Measurements from ENCODE around the gene TEPSIN.
A peak's percentile ranks its signal among the peaks of the same experiment; 100 is the strongest.

TEPSIN gene

GRCh38 chr17:81267390-81268067 is 28.7 kb upstream of the TEPSIN start:
- DNase-seq = no peak

GRCh38 chr17:81265576-81265975 is 26.7 kb upstream of the TEPSIN start:
- no peak for DNase-seq

- no peak for DNase-seq
Measured at GRCh38 chr17:81264640-81265039, 25.8 kb upstream of the TEPSIN start.

GRCh38 chr17:81263371-81264181 is 24.7 kb upstream of the TEPSIN start:
- no peak for DNase-seq

- DNase-seq = no peak
Measured at GRCh38 chr17:81261582-81262336, 22.9 kb upstream of the TEPSIN start.

- DNase-seq = no peak
Measured at GRCh38 chr17:81261096-81261495, 22.2 kb upstream of the TEPSIN start.

GRCh38 chr17:81260641-81261040 is 21.8 kb upstream of the TEPSIN start:
- no peak for DNase-seq

GRCh38 chr17:81260171-81260570 is 21.3 kb upstream of the TEPSIN start:
- no peak for DNase-seq

- no peak for DNase-seq
Measured at GRCh38 chr17:81259058-81259605, 20.3 kb upstream of the TEPSIN start.

GRCh38 chr17:81258292-81258691 is 19.4 kb upstream of the TEPSIN start:
- no peak for DNase-seq

- no peak for DNase-seq
Measured at GRCh38 chr17:81257533-81257932, 18.7 kb upstream of the TEPSIN start.

GRCh38 chr17:81256616-81257015 is 17.8 kb upstream of the TEPSIN start:
- no peak for DNase-seq

GRCh38 chr17:81254955-81255717 is 16.3 kb upstream of the TEPSIN start:
- no peak for DNase-seq

- DNase-seq = peak; percentile 51 to 61
Measured at GRCh38 chr17:81253358-81254131, 14.7 kb upstream of the TEPSIN start.

- DNase-seq = no peak
Measured at GRCh38 chr17:81252987-81253329, 14.1 kb upstream of the TEPSIN start.

GRCh38 chr17:81252326-81252986 is 13.6 kb upstream of the TEPSIN start:
- DNase-seq = no peak

- no peak for DNase-seq
Measured at GRCh38 chr17:81251709-81252301, 12.9 kb upstream of the TEPSIN start.

GRCh38 chr17:81251094-81251708 is 12.3 kb upstream of the TEPSIN start:
- DNase-seq = no peak

- DNase-seq = no peak
Measured at GRCh38 chr17:81250286-81251093, 11.6 kb upstream of the TEPSIN start.

Measured in stimulated activated CD4-positive, alpha-beta T cell treated with anti-CD3 and anti-CD28 coated beads, Interleukin-2, amount 100 ng/mL, for 48 hours (primary cell).